Measurements from ENCODE around the gene SCAMP1.

Gene SCAMP1

DNA sequence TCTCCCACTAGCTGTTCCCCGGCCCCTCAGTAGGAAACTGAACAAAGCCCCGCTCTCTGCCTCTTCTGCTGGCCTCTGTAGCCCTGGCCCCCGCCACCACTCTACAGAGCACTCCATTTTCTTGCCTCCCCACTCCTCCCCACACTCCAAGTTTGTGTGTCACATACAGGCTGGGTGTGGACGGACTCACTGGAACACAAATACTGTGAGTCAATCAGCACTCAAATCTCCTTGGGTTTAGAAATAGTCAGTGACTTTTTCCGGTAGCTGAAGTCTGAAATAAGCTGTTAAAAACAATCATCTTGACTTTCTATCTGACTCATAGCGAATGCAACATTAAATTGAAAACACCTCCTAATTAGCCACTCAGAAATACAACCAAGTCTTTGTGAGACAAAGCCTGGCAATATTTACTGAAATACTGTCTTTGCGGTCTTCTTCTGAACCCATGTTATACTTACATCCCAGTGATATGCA, 165.7 kb downstream of the SCAMP1 start:
- no peaks in the 10 kb centered on the region for H3K27me3 ChIP-seq (ENCODE audit: insufficient read depth, poor library complexity, severe bottlenecking)
- DNase-seq (ENCODE audit: low read depth in 1 of 2, low spot score in 1 of 2) = no peak
- TF ChIP-seq SPI1 (IDR thresholded peaks at IDR 0.05; ENCODE audit: borderline replicate concordance, low read depth) = no peak
- TF ChIP-seq, protein P1, sequence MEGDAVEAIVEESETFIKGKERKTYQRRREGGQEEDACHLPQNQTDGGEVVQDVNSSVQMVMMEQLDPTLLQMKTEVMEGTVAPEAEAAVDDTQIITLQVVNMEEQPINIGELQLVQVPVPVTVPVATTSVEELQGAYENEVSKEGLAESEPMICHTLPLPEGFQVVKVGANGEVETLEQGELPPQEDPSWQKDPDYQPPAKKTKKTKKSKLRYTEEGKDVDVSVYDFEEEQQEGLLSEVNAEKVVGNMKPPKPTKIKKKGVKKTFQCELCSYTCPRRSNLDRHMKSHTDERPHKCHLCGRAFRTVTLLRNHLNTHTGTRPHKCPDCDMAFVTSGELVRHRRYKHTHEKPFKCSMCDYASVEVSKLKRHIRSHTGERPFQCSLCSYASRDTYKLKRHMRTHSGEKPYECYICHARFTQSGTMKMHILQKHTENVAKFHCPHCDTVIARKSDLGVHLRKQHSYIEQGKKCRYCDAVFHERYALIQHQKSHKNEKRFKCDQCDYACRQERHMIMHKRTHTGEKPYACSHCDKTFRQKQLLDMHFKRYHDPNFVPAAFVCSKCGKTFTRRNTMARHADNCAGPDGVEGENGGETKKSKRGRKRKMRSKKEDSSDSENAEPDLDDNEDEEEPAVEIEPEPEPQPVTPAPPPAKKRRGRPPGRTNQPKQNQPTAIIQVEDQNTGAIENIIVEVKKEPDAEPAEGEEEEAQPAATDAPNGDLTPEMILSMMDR (IDR thresholded peaks at IDR 0.05; ENCODE audit: insufficient read depth, low read length) = no peak
- no peak overlapping the region for H3K4me3 ChIP-seq (replicated peaks; ENCODE audit: insufficient read depth, low read length)
- no peak overlapping the region for H3K27ac ChIP-seq (replicated peaks)

GRCh38 chr5:78527054-78527859, 166.8 kb downstream of the SCAMP1 start:
- TF ChIP-seq SPI1 (IDR thresholded peaks at IDR 0.05; ENCODE audit: borderline replicate concordance, low read depth) = no peak
- TF ChIP-seq, protein P1 (IDR thresholded peaks at IDR 0.05; ENCODE audit: insufficient read depth, low read length) = no peak
- TF ChIP-seq POLR2AphosphoS5 (IDR thresholded peaks at IDR 0.05; ENCODE audit: low read depth) = no peak
- TF ChIP-seq GABPA (IDR thresholded peaks at IDR 0.05; ENCODE audit: low read depth) = no peak
- TF ChIP-seq REST (IDR thresholded peaks at IDR 0.05; ENCODE audit: insufficient replicate concordance, low read depth) = no peak
- no peak overlapping the region for H3K4me3 ChIP-seq (replicated peaks; ENCODE audit: insufficient read depth, low read length)
- H3K27me3 ChIP-seq (ENCODE audit: insufficient read depth, poor library complexity, severe bottlenecking) = no peaks in the 10 kb centered on the region
- no peak overlapping the region for H3K27ac ChIP-seq (replicated peaks)
- no peak for DNase-seq (ENCODE audit: low read depth in 1 of 2, low spot score in 1 of 2)

DNA sequence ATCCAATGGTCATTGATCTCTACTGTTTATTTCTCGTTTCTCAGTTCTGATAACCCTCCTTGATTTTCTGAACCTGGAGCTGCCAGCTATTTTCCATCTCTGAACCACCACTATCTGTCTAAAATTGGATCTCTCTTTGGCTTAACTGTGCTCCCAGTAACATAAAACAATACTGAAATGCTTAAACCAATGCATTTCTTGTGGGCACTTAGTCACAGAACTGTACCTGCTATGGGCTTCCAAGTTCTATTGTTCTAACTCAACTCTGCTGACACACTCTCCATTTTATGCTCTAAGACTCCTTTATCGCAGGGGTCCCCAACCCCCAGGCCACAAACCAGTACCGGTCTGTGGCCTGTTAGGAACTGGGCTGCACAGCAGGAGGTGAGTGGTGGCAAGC, 167.5 kb downstream of the SCAMP1 start:
- TF ChIP-seq, protein P1 (IDR thresholded peaks at IDR 0.05; ENCODE audit: insufficient read depth, low read length) = no peak
- TF ChIP-seq REST (IDR thresholded peaks at IDR 0.05; ENCODE audit: insufficient replicate concordance, low read depth) (no peak), GABPA (IDR thresholded peaks at IDR 0.05; ENCODE audit: low read depth) (no peak), POLR2AphosphoS5 (IDR thresholded peaks at IDR 0.05; ENCODE audit: low read depth) (no peak), SPI1 (IDR thresholded peaks at IDR 0.05; ENCODE audit: borderline replicate concordance, low read depth) (no peak)
- Histone ChIP-seq H3K27ac (replicated peaks) (no peak overlapping the region), H3K27me3 (ENCODE audit: insufficient read depth, poor library complexity, severe bottlenecking) (no peaks in the 10 kb centered on the region), H3K4me3 (replicated peaks; ENCODE audit: insufficient read depth, low read length) (no peak overlapping the region)
- DNase-seq (ENCODE audit: low read depth in 1 of 2, low spot score in 1 of 2) = no peak
